ENCODE results near the gene APH1A.

APH1A gene

GRCh38 chr1:150221552-150221951 is 47.3 kb downstream of the APH1A start:
- peak; percentile 61 for TF ChIP-seq CTCF (IDR thresholded peaks at IDR 0.05)
